ENCODE measurements around the gene NINL.

Gene NINL

DNA sequence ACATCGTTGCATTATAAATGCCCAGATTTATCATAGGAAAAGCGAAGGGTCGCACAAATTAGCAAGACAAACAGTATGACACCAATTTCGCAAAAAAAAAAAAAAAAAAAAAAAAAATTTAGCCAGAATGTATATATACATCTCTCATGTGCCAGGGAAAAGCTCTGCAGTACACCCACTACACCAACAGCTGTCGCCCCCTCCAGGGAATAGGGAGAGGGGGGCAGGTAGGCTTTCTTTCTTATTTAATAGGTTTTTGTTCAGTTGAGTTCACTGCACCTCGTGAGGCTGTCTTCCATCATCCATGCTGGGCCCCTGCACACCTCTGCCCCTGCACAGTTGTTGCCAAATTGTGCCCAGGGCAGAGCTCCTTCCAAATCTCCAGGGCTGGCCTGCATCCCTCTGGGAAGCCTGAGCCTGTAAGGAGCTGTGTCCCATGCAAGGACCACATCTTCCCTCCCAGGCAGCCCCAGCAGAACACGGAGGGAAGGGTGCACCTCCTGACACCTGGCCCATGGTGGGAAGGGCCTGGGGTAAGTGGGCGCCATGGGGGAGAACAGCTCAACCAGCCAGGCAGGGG lies 85.4 kb downstream of the NINL start:
- DNase-seq = peak; percentile 72

- no peak for DNase-seq
These were observed 86.3 kb downstream of the NINL start for GRCh38 chr20:25499031-25499430.

GRCh38 chr20:25498280-25498606 lies 87.1 kb downstream of the NINL start:
- DNase-seq = no peak

DNA sequence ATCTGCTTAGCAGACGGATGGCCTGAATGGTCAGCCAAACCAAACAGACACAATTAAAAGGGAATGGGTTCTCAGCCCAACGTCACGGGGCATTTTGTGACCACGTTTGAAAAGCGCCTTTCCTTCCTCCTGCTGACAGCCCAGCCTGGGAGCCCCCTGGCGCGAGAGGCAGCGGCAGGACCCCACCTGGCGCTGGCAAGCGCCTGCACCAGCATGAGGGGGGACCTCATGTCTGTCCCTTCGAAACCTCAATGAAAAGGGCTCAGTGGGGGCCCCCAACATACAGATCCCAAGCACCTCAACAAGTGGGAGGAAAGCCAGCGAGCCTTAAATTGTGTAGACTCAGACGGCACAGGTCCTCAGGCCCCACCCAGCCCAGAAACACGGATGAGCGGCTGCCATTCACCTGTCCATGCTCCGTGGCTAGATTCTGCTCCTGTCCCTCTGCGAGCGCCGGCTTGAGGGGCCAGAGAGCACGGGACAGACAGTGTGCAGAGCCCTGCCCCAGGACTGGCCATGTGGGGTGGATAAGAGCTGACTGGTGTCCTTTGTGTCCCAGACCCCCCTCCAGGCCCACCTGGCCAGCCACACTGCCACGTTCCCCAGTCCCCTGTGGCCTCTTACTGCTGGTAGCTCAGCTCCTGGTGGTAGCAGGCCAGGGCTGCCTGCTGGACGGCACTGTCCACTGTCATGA lies 87.6 kb downstream of the NINL start:
- no peak for DNase-seq

- DNase-seq = no peak
These were observed 88.3 kb downstream of the NINL start for GRCh38 chr20:25496968-25497401.

- DNase-seq = no peak
These were observed 89.0 kb downstream of the NINL start for GRCh38 chr20:25496165-25496967.

DNA sequence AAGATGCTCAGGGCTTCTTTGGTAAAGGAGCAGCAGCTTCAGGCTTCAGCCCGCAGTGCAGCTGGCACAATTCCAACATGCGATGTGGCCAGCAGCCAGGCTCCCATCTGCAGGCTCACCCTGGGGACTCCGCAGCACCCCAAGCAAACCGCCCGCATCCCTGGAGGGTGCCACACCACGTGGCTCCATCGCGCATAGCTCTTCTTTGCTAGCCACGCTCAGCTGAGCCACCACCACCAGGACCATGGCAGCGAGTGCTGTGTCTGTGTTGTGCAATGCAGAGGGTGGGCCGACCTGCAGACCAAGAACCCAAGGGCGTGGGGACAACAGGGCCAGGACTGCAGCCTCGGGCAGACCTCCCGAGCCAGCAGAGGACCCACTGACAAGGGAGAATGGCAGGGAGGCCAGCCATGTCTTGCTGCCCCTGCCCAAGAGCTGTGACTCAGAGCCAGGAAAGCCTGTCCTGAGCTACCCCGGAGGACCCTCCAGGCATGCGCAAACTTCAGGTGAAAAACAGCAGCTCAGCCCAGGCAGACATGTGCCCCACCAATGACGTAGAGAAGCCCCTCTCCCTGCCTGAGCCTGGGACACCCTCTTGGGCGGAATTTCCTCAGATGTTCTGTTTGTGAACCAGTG lies 90.0 kb downstream of the NINL start:
- DNase-seq = peak; percentile 65

DNA sequence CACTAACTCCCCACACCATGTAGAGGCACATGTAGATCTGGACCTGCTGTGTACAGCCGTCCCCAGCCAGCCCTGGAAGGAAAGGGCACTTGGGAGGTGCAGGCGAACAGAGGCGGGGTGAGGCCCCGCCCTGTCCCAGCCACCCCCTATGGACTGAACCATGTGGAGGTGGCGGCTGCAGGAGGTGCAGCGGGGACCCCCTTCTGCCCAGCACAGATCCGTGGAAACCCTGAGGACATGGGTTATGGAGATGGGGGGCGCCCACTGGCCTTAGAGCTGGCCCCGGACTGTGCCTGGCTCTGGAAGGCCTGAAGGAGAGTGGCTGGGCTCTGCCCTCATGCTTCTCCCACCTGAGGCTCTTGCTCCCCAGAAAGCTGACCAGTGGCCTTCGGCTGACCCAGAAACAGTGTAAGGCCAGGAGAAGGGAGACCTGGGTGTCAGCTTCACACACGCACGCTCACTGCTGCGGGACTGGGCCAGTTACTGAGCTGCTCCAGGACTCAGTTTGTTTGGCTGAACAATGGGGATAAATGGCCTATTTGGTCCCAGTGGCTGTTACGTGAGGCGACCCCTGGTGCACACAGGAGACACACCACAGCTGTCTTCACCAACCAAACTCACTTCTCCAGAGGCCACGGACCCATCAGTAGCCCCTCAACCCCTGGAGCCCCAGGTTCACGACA lies 90.7 kb downstream of the NINL start:
- DNase-seq = no peak

- DNase-seq = no peak
These were observed 91.4 kb downstream of the NINL start for GRCh38 chr20:25493748-25494505.

GRCh38 chr20:25493137-25493536 lies 92.2 kb downstream of the NINL start:
- DNase-seq = no peak

DNA sequence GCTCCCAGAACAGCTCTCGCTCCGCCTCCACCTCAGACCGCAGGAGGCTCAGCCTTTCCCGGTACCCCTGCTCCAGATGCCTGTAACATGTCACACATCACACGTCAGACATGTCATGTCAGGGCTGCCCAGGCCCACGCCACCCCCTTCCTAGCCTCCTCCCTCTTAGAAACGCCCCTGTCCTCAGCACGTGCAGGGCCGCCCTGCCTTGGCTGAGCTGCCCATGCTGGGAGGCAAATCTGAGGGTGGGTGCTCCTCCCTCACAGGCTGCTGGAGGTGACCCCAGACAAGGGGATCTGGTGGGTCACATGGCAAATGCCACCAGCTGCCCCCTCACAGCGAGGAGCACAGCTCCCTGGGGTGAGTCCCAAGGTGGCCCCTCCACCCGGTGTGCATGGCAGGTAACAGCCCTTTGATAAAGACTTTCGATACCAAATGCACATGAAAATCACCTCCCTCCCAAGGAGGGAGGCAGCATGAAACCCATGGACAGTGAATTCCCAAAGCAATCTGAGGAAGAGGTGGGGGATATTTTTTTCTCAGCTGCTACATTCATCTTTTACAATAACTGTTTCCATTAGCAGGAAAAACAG lies 93.8 kb downstream of the NINL start:
- DNase-seq = no peak

DNA sequence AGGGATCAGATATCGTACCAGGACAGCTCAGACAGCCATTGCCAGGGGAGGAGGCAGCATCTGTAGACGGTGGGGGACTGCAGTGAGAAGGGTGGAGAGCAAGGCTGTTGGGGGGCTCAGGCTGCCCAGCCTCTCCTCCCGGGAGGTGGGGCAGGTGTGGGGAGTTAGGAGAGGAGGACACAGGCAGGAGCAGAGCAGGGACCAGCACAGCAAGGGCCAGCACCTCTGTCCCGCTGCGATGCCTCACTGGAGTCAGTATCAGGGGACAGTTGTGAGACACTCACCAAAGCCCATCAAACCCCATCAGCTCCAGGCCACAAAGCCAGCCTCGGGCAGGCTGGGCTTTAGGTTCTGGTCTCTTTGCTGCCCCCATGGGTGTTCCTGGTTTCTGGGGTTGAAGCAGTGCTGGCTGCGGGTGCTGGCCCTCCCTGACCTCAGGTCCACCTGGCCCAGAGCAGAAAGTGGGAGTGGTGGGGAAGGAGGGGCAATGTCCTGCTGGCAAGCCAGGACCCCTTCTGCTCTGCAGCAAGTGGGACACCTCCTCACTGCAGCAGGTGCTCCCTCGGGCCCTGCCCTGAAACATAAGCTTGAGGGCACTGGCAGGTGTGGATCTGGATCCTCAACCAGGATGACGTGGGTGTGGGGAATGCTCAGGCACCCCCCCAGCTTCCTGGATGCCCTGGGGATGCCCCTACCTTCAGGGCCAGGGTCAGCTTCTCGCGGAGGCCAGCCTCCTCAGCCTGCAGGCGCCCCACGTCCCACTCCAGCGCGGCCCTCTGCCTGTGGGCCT lies 94.5 kb downstream of the NINL start:
- no peak for DNase-seq

DNA sequence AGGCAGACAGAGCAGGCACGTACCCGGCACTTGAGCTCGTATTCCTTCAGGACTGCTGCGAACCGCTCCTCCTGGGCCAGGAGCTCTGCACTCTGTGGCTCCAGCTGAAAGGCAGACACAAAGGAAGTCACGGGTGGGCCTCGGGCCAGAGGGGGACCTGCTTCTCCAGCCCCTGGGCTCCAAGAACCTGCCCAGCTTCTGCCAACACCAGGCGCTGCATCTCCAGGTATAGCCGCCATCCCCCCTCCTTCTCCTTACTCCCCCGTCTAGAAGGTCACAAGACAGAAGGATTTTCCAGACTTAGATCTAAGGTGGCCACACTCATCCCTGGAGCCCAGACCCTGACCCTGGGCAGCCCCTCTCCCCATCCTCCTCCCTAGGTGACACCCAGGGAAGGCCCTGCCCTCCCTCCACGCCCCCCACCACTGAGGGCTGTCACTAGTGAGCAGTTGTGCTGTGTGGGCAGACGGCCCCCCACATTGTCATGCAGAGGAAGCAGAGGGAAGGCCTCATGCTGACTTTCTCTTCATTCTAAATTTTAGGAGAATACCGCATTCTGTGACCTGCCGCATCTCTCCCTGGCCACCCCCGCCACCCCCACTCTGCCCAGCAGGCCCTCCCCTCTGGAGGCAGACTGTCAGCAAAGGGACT lies 96.0 kb downstream of the NINL start:
- no peak for DNase-seq

- DNase-seq = no peak
These were observed 97.4 kb downstream of the NINL start for GRCh38 chr20:25487975-25488374.

DNA sequence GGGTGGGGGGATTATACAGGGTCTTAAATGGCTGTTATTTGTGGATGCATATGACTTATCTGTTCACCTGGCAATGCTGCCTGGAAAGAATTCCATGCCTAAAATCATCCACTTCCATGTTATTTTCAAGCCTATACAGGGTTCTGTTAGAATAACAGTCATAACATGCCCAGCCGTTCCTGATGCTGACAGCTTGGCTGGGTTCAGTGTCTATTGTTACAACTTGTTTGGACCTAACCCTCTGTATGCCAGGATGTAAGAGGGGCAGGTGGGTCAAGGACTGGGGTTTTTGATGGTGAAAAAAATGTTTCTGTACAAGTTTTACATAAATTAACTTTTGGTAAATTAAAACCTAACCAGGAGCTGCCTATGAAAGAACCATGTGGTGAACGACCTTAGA lies 98.0 kb downstream of the NINL start:
- DNase-seq = peak; percentile 32

DNA sequence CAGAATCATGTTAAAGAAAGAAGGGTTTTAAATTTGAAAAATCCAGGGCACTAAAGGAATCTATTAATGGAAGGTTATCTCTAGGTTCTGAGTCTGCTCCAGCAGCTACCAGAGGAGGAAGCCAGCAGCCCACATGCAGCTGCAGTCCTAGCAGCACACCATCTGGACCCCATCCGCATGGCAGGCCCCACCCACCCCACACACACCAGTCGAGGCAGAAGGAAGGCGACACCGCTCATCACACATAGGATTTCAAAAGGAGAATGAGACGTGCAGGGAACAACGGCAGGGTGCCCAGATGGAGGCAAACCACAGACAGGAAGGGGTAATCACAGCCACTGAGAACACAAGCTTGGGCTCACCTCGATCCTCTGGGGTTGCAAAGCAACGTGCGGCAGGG lies 99.0 kb downstream of the NINL start:
- peak; percentile 92 for DNase-seq

DNA sequence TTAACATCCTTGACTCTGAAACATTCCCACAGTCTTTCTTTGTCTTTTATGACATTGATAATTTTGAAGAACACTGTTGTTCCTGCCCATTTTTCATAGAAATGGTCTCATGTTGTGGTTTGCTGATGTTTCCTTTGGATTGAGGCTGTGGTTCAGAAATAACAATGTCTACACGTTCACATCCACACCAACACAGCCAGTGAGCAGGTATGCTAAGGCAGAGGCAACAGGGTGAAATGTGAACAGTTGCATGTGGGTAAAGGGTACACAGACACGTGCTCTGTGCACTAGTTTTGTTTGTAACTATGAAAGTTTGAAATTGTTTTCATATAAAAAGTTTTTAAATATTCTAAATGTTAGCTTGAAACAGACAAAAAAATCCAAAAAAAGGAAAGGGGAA lies 99.5 kb downstream of the NINL start:
- DNase-seq = no peak

GRCh38 chr20:25484911-25485511 lies 100.3 kb downstream of the NINL start:
- no peak for DNase-seq

DNA sequence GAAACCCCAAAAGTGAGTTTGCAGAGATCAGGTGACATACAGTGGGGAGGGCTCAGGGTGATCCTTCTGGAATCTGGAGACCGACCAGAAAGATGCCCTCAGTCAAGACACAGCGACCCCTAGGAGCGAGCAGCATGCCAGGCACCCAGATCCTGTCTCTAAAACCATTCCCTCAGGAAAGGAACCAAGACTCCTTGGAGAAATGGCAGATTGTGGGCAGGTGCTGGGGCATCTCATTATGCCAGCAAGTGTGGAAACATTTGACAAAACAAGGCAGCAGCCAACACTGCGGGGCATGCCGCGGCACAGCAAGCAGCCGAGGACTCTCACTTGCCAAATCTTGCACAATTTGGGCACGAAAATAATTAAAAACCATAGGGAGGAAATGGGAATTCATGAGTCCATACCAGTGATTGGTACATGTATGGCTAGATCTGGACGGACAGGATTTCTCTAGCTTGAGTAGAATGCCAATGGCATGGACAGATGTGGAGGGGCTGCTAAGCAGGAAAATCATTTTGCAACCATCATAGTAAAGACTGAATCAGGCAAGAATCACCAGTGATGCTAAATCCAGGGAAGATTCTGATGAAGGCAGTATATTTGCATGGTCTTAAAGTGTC lies 101.0 kb downstream of the NINL start:
- DNase-seq = no peak
